Neuronal stem cell (in vitro differentiated cells): ENCODE measurements around the gene GNAT2.
A peak's percentile ranks its signal among the peaks of the same experiment; 100 is the strongest.
"Not testable (repeated sequence)": the region's sequence is repeated elsewhere in the genome, so short reads cannot be mapped to it uniquely, and the experiment has no call there.

Experiments used
- DNase-seq: peaks from one replicate; pipeline ENCODE4 v3.0.0-alpha.2; 2013; ENCODE audit warnings: low spot score
- H2AFZ ChIP-seq: one replicate; pipeline ENCODE4 v1.6.1; 2013; ENCODE audit warnings: mild to moderate bottlenecking, low read length, inconsistent platforms
- H2AK5ac ChIP-seq: 2 replicates; pipeline ENCODE4 v1.6.1; 2013; ENCODE audit warnings: low read depth, mild to moderate bottlenecking, inconsistent platforms, low read length, moderate library complexity, mixed read lengths
- H2BK120ac ChIP-seq: 2 replicates; pipeline ENCODE4 v1.6.1; 2013; ENCODE audit warnings: low read depth, mild to moderate bottlenecking, inconsistent platforms, low read length, moderate library complexity, mixed read lengths
- H2BK12ac ChIP-seq: one replicate; pipeline ENCODE4 v1.6.1; 2013; ENCODE audit warnings: low read length, inconsistent platforms
- H2BK15ac ChIP-seq: 2 replicates; pipeline ENCODE4 v1.6.1; 2013; ENCODE audit warnings: mild to moderate bottlenecking, low read length, inconsistent platforms, mixed read lengths
- H2BK5ac ChIP-seq: one replicate; pipeline ENCODE4 v1.6.1; 2013; ENCODE audit warnings: inconsistent platforms, mild to moderate bottlenecking, low read length, moderate library complexity
- H3K14ac ChIP-seq: one replicate; pipeline ENCODE4 v1.6.1; 2013; ENCODE audit warnings: low read length, inconsistent platforms
- H3K18ac ChIP-seq: 2 replicates; pipeline ENCODE4 v1.6.1; 2013; ENCODE audit warnings: low read length, inconsistent platforms
- H3K23ac ChIP-seq: 2 replicates; pipeline ENCODE4 v1.6.1; 2013; ENCODE audit warnings: low read depth, mild to moderate bottlenecking, mixed read lengths, low read length, inconsistent platforms; ENCODE audit not compliant: poor library complexity
- H3K27ac ChIP-seq: replicated peaks from 3 replicates; pipeline ENCODE4 v1.5.1; 2013; ENCODE audit warnings: low read length, inconsistent platforms
- H3K27me3 ChIP-seq, 3 experiments: 2 replicates each; pipeline ENCODE4 v1.6.1; 2013; ENCODE audit warnings: low read length in 3 of 3, mild to moderate bottlenecking in 2 of 3, inconsistent platforms in 1 of 3, low read depth in 1 of 3, mixed read lengths in 1 of 3, moderate library complexity in 1 of 3; ENCODE audit not compliant: control insufficient read depth in 3 of 3, insufficient read depth in 3 of 3
- H3K36me3 ChIP-seq, 2 donors: replicated peaks in 1 of 2; 2 replicates each; pipeline ENCODE4 v1.6.1; 2013; ENCODE audit warnings: low read length in 2 of 2; ENCODE audit not compliant: control insufficient read depth in 2 of 2, insufficient read depth in 2 of 2
- H3K4ac ChIP-seq: 2 replicates; pipeline ENCODE4 v1.6.1; 2013; ENCODE audit warnings: inconsistent platforms, mild to moderate bottlenecking, low read length, moderate library complexity
- H3K4me1 ChIP-seq, 2 donors: 1 replicate in 1 of 2; 2 replicates in 1 of 2; pipeline ENCODE4 v1.6.1; 2013; ENCODE audit warnings: low read length in 2 of 2, low read depth in 1 of 2; ENCODE audit not compliant: control insufficient read depth in 2 of 2, insufficient read depth in 1 of 2
- H3K4me2 ChIP-seq: one replicate; pipeline ENCODE4 v1.6.1; 2013; ENCODE audit warnings: mild to moderate bottlenecking, low read length, inconsistent platforms; ENCODE audit not compliant: insufficient read depth, poor library complexity, severe bottlenecking
- H3K4me3 ChIP-seq, 2 donors: 2 replicates each; pipeline ENCODE4 v1.5.1; 2013; ENCODE audit warnings: low read length in 2 of 2, mild to moderate bottlenecking in 2 of 2, inconsistent platforms in 1 of 2, moderate library complexity in 1 of 2
- H3K79me1 ChIP-seq: one replicate; pipeline ENCODE4 v1.6.1; 2013; ENCODE audit warnings: low read depth, mild to moderate bottlenecking, inconsistent platforms, low read length, moderate library complexity
- H3K9ac ChIP-seq: one replicate; pipeline ENCODE4 v1.6.1; 2013; ENCODE audit warnings: mild to moderate bottlenecking, low read depth, low read length, inconsistent platforms; ENCODE audit not compliant: poor library complexity
- H3K9me3 ChIP-seq, 2 donors: replicated peaks in 1 of 2; 2 replicates each; pipeline versions ENCODE3 to v1.6.1; 2013; ENCODE audit warnings: low read length in 2 of 2, mild to moderate bottlenecking in 2 of 2, inconsistent platforms in 1 of 2, low read depth in 1 of 2, mixed read lengths in 1 of 2, moderate library complexity in 1 of 2; ENCODE audit not compliant: control insufficient read depth in 2 of 2, insufficient read depth in 1 of 2
- H4K8ac ChIP-seq: one replicate; pipeline ENCODE4 v1.6.1; 2013; ENCODE audit warnings: low read depth, mild to moderate bottlenecking, inconsistent platforms, low read length, moderate library complexity
- H4K91ac ChIP-seq: one replicate; pipeline ENCODE4 v1.6.1; 2013; ENCODE audit warnings: low read length, low read depth, mild to moderate bottlenecking, inconsistent platforms; ENCODE audit not compliant: poor library complexity
- WGBS, 2 donors: extraction: QIAGEN DNeasy Blood & Tissue Kit; methylation state at CpG; one replicate each; pipeline ENCODE4 v1.1.7; 2013; ENCODE audit warnings: missing lambda C conversion rate in 2 of 2, mixed read lengths in 1 of 2; ENCODE audit not compliant: insufficient read length in 2 of 2, insufficient replicate concordance in 1 of 2; ENCODE audit errors: extremely low coverage in 2 of 2; 5-methylcytosine and 5-hydroxymethylcytosine counted together

Gene GNAT2

GRCh38 chr1:109664671-109665070, 45.3 kb upstream of the GNAT2 start:
- no peak for DNase-seq
- Histone ChIP-seq H3K9ac (no peak overlapping the region), H3K4me3 (no peak overlapping the region), H3K23ac (no peak overlapping the region), H3K27ac (no peak overlapping the region), H3K79me1 (peaks cover 2% of the 10 kb centered on the region), H2AK5ac (no peak overlapping the region), H2BK120ac (no peak overlapping the region), H3K27me3 (no peaks in the 10 kb centered on the region), H2AFZ (no peak overlapping the region), H3K36me3 (peaks cover 0 to 6% of the 10 kb centered on the region in 2 donors), H2BK12ac (no peak overlapping the region), H2BK15ac (no peak overlapping the region), H3K4me2 (no peak overlapping the region), H3K18ac (no peak overlapping the region), H3K4ac (no peak overlapping the region), H2BK5ac (no peak overlapping the region), H3K4me1 (peaks cover 0 to 2% of the 10 kb centered on the region in 2 donors), H3K9me3 (no peaks in the 10 kb centered on the region), H4K8ac (no peak overlapping the region), H3K14ac (no peak overlapping the region), H4K91ac (no peak overlapping the region)
- no CpG with 5 or more reads among the region's 1 CpG for WGBS, 2 donors

GRCh38 chr1:109661391-109661790, 42.0 kb upstream of the GNAT2 start:
- H3K9ac ChIP-seq: peak overlapping the region; percentile 24
- H3K14ac ChIP-seq: no peak overlapping the region
- H3K9me3 ChIP-seq: no peaks in the 10 kb centered on the region
- no peak overlapping the region for H2AFZ ChIP-seq
- no peak overlapping the region for H3K4me2 ChIP-seq
- H3K27ac ChIP-seq: no peak overlapping the region
- H3K79me1 ChIP-seq: no peaks in the 10 kb centered on the region
- no peak overlapping the region for H3K18ac ChIP-seq
- H2BK12ac ChIP-seq: no peak overlapping the region
- H3K36me3 ChIP-seq: peaks cover 0 to 14% of the 10 kb centered on the region in 2 donors
- H2BK15ac ChIP-seq: no peak overlapping the region
- no peak overlapping the region for H2BK5ac ChIP-seq
- H4K8ac ChIP-seq: no peak overlapping the region
- WGBS, 2 donors: no CpG with 5 or more reads among the region's 2 CpGs
- H3K4me1 ChIP-seq: peaks cover 3 to 4% of the 10 kb centered on the region in 2 donors
- H3K27me3 ChIP-seq: no peaks in the 10 kb centered on the region
- H4K91ac ChIP-seq: no peak overlapping the region
- H3K23ac ChIP-seq: no peak overlapping the region
- no peak overlapping the region for H2AK5ac ChIP-seq
- no peak overlapping the region for H3K4me3 ChIP-seq
- DNase-seq: no peak
- no peak overlapping the region for H2BK120ac ChIP-seq
- H3K4ac ChIP-seq: no peak overlapping the region

- H3K27ac ChIP-seq, H3K4ac ChIP-seq, H3K9ac ChIP-seq, H3K4me2 ChIP-seq, H3K4me3 ChIP-seq, DNase-seq, H3K27me3 ChIP-seq, H3K79me1 ChIP-seq, H3K14ac ChIP-seq, H3K18ac ChIP-seq, H2BK12ac ChIP-seq, H4K91ac ChIP-seq, H2BK120ac ChIP-seq, H2BK5ac ChIP-seq, H2AK5ac ChIP-seq, H4K8ac ChIP-seq, H2AFZ ChIP-seq, H2BK15ac ChIP-seq, H3K4me1 ChIP-seq, H3K23ac ChIP-seq, H3K9me3 ChIP-seq: not testable (repeated sequence)
- peaks cover 0 to 14% of the 10 kb centered on the region in 2 donors for H3K36me3 ChIP-seq
- WGBS, 2 donors: no CpG with 5 or more reads among the region's 4 CpGs
These were observed 41.2 kb upstream of the GNAT2 start for GRCh38 chr1:109660691-109661026.

GRCh38 chr1:109659997-109660690, 40.7 kb upstream of the GNAT2 start:
- H2BK12ac ChIP-seq: no peak overlapping the region
- H3K9me3 ChIP-seq: no peaks in the 10 kb centered on the region
- H3K4me1 ChIP-seq: peaks cover 3 to 9% of the 10 kb centered on the region in 2 donors
- no peak overlapping the region for H3K4ac ChIP-seq
- H3K4me3 ChIP-seq: no peak overlapping the region
- H2AK5ac ChIP-seq: no peak overlapping the region
- no peak overlapping the region for H2BK5ac ChIP-seq
- H3K79me1 ChIP-seq: no peaks in the 10 kb centered on the region
- H3K23ac ChIP-seq: no peak overlapping the region
- no peak overlapping the region for H3K14ac ChIP-seq
- no peak overlapping the region for H3K4me2 ChIP-seq
- H3K9ac ChIP-seq: no peak overlapping the region
- H2BK120ac ChIP-seq: no peak overlapping the region
- H3K27me3 ChIP-seq: peaks cover 0 to 1% (median 0%) of the 10 kb centered on the region in 3 experiments
- no CpG with 5 or more reads among the region's 5 CpGs for WGBS, 2 donors
- H3K18ac ChIP-seq: no peak overlapping the region
- no peak overlapping the region for H2AFZ ChIP-seq
- no peak overlapping the region for H2BK15ac ChIP-seq
- no peak overlapping the region for H4K91ac ChIP-seq
- H4K8ac ChIP-seq: no peak overlapping the region
- DNase-seq: no peak
- peaks cover 0 to 14% of the 10 kb centered on the region in 2 donors for H3K36me3 ChIP-seq
- no peak overlapping the region for H3K27ac ChIP-seq
